SK-N-SH treated with all-trans-retinoic acid at 6 μM for 48 hours (cell line): ENCODE data around the gene SALL1.

ENCODE experiments used
- ATAC-seq: fragments of 200-7000 bp; cut with Tn5 transposase; 3 replicates; pipeline ENCODE4 v1.9.1; 2020; ENCODE audit warnings: mild to moderate bottlenecking, moderate library complexity
- ARNTL ChIP-seq: fragments of 450-650 bp; formaldehyde crosslinking; IDR thresholded peaks from 2 replicates; pipeline ENCODE4 v1.5.0; 2020; ENCODE audit warnings: low read depth, mild to moderate bottlenecking, moderate library complexity, borderline replicate concordance
- BACH2 ChIP-seq: fragments of 250-450 bp; sonication (Bioruptor Pico); IDR thresholded peaks from 2 replicates; pipeline ENCODE4 v1.9.0; 2021; ENCODE audit warnings: mild to moderate bottlenecking, borderline replicate concordance
- CSDC2 ChIP-seq: fragments of 250-450 bp; sonication (Bioruptor Pico); IDR thresholded peaks from 2 replicates; pipeline ENCODE4 v1.5.0; 2020; ENCODE audit warnings: mild to moderate bottlenecking, moderate library complexity
- ESRRG ChIP-seq: fragments of 250-450 bp; sonication (Bioruptor Pico); IDR thresholded peaks from 2 replicates; pipeline ENCODE4 v1.6.1; 2021; ENCODE audit warnings: mild to moderate bottlenecking
- GLIS3 ChIP-seq: fragments of 250-450 bp; sonication (Bioruptor Pico); IDR thresholded peaks from 2 replicates; pipeline ENCODE4 v1.5.0; 2020; ENCODE audit warnings: mild to moderate bottlenecking, moderate library complexity
- ISL1 ChIP-seq: fragments of 250-450 bp; sonication (Bioruptor Pico); IDR thresholded peaks from 2 replicates; pipeline ENCODE4 v2.1.2; 2022; ENCODE audit warnings: mild to moderate bottlenecking, moderate library complexity
- OSR1 ChIP-seq: fragments of 250-450 bp; sonication (Bioruptor Pico); IDR thresholded peaks from 2 replicates; pipeline ENCODE4 v1.8.0; 2022; ENCODE audit warnings: moderate library complexity, mild to moderate bottlenecking, inconsistent platforms
- PPARA ChIP-seq: fragments of 250-450 bp; sonication (Bioruptor Pico); IDR thresholded peaks from 2 replicates; pipeline ENCODE4 v1.5.0; 2020; ENCODE audit warnings: mild to moderate bottlenecking, borderline replicate concordance
- RARB ChIP-seq: fragments of 250-450 bp; sonication (Bioruptor Pico); IDR thresholded peaks from 2 replicates; pipeline ENCODE4 v1.8.0; 2021; ENCODE audit warnings: mild to moderate bottlenecking, moderate library complexity
- SNAI2 ChIP-seq: fragments of 250-450 bp; sonication (Bioruptor Pico); IDR thresholded peaks from 2 replicates; pipeline ENCODE4 v1.5.0; 2020; ENCODE audit warnings: mild to moderate bottlenecking, moderate library complexity
- TCF4 ChIP-seq: fragments of 250-450 bp; sonication (Bioruptor Pico); IDR thresholded peaks from 2 replicates; pipeline ENCODE4 v1.8.0; 2021; ENCODE audit warnings: mild to moderate bottlenecking, moderate library complexity, borderline replicate concordance
- TOX ChIP-seq: fragments of 250-450 bp; sonication (Bioruptor Pico); IDR thresholded peaks from 2 replicates; pipeline ENCODE4 v1.8.0; 2021; ENCODE audit warnings: mild to moderate bottlenecking, moderate library complexity, borderline replicate concordance
- ZC3H10 ChIP-seq: fragments of 250-450 bp; sonication (Bioruptor Pico); IDR thresholded peaks from 2 replicates; pipeline ENCODE4 v1.5.1; 2021; ENCODE audit warnings: mild to moderate bottlenecking, moderate library complexity
- ZFP3 ChIP-seq: fragments of 250-450 bp; sonication (Bioruptor Pico); IDR thresholded peaks from 2 replicates; pipeline ENCODE4 v1.5.0; 2020; ENCODE audit warnings: mild to moderate bottlenecking, moderate library complexity
- ZFP30 ChIP-seq: fragments of 450-650 bp; formaldehyde crosslinking; IDR thresholded peaks from 2 replicates; pipeline ENCODE4 v1.5.0; 2022; ENCODE audit warnings: mild to moderate bottlenecking, moderate library complexity
- ZNF565 ChIP-seq: fragments of 450-650 bp; formaldehyde crosslinking; conservative IDR thresholded peaks from 2 replicates; pipeline ENCODE4 v1.5.0; 2020; ENCODE audit warnings: low read depth, mild to moderate bottlenecking, moderate library complexity
- ZNF70 ChIP-seq: fragments of 450-650 bp; formaldehyde crosslinking; IDR thresholded peaks from 2 replicates; pipeline ENCODE4 v1.5.0; 2020; ENCODE audit warnings: mild to moderate bottlenecking, moderate library complexity
- ZNF8 ChIP-seq: fragments of 450-650 bp; formaldehyde crosslinking; IDR thresholded peaks from 2 replicates; pipeline ENCODE4 v1.5.0; 2020; ENCODE audit warnings: mild to moderate bottlenecking, moderate library complexity
- TF ChIP-seq, protein P1 (sequence below): fragments of 250-450 bp; sonication (Bioruptor Pico); IDR thresholded peaks from 2 replicates; pipeline ENCODE4 v1.5.1; 2021; ENCODE audit warnings: mild to moderate bottlenecking, moderate library complexity
- TF ChIP-seq, protein P2 (sequence below): fragments of 250-450 bp; sonication (Bioruptor Pico); IDR thresholded peaks from 2 replicates; pipeline ENCODE4 v1.5.0; 2020; ENCODE audit warnings: mild to moderate bottlenecking, moderate library complexity
- TF ChIP-seq, protein P3 (sequence below): fragments of 250-450 bp; sonication (Bioruptor Pico); IDR thresholded peaks from 2 replicates; pipeline ENCODE4 v1.8.0; 2020; ENCODE audit warnings: mild to moderate bottlenecking, moderate library complexity, borderline replicate concordance
- TF ChIP-seq, protein P4 (sequence below): fragments of 250-450 bp; sonication (Bioruptor Pico); IDR thresholded peaks from 2 replicates; pipeline ENCODE4 v1.5.1; 2020; ENCODE audit warnings: low read depth, mild to moderate bottlenecking, moderate library complexity
- TF ChIP-seq, protein P5 (sequence below): fragments of 250-450 bp; sonication (Bioruptor Pico); IDR thresholded peaks from 2 replicates; pipeline ENCODE4 v1.8.0; 2021; ENCODE audit warnings: low read depth, mild to moderate bottlenecking, moderate library complexity, borderline replicate concordance

SALL1 gene

DNA sequence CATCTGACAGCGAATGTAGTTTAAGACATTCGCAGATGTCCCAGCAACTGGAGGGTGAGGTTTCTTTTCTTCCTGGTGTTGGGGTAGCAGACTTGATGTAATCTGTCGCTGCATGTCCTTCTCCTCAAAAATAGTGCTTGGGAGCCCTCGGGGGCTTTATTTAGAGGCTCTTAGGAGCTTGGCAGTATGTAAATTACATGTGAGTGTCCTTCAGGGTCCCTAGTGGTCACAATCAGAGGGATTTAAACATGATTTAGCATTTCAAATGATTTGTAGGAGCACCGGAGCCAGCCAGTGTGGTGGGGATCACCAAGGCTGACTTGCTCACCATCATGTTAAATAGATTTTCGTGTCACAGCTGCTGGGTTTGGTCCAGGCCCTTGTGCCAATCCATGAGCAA, 8.8 kb upstream of the SALL1 start:
- no peak for ATAC-seq
- TF ChIP-seq ZC3H10, result no peak
- TF ChIP-seq ZFP3, result no peak
- no peak for TF ChIP-seq TCF4 (CRISPR knock-in tag)
- TF ChIP-seq ZNF565 (CRISPR knock-in tag), result no peak
- no peak for TF ChIP-seq GLIS3 (CRISPR knock-in tag)
- TF ChIP-seq ESRRG, result no peak
- TF ChIP-seq ZFP30 (CRISPR knock-in tag), result no peak
- TF ChIP-seq CSDC2, result no peak
- TF ChIP-seq, protein P1, sequence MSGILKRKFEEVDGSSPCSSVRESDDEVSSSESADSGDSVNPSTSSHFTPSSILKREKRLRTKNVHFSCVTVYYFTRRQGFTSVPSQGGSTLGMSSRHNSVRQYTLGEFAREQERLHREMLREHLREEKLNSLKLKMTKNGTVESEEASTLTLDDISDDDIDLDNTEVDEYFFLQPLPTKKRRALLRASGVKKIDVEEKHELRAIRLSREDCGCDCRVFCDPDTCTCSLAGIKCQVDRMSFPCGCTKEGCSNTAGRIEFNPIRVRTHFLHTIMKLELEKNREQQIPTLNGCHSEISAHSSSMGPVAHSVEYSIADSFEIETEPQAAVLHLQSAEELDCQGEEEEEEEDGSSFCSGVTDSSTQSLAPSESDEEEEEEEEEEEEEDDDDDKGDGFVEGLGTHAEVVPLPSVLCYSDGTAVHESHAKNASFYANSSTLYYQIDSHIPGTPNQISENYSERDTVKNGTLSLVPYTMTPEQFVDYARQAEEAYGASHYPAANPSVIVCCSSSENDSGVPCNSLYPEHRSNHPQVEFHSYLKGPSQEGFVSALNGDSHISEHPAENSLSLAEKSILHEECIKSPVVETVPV (CRISPR knock-in tag), result no peak
- TF ChIP-seq ARNTL (CRISPR knock-in tag), result no peak
- no peak for TF ChIP-seq BACH2 (CRISPR knock-in tag)
- TF ChIP-seq RARB (CRISPR knock-in tag), result no peak
- TF ChIP-seq ZNF70 (CRISPR knock-in tag), result no peak
- TF ChIP-seq ISL1 (CRISPR knock-in tag), result no peak
- no peak for TF ChIP-seq OSR1
- TF ChIP-seq, protein P2, sequence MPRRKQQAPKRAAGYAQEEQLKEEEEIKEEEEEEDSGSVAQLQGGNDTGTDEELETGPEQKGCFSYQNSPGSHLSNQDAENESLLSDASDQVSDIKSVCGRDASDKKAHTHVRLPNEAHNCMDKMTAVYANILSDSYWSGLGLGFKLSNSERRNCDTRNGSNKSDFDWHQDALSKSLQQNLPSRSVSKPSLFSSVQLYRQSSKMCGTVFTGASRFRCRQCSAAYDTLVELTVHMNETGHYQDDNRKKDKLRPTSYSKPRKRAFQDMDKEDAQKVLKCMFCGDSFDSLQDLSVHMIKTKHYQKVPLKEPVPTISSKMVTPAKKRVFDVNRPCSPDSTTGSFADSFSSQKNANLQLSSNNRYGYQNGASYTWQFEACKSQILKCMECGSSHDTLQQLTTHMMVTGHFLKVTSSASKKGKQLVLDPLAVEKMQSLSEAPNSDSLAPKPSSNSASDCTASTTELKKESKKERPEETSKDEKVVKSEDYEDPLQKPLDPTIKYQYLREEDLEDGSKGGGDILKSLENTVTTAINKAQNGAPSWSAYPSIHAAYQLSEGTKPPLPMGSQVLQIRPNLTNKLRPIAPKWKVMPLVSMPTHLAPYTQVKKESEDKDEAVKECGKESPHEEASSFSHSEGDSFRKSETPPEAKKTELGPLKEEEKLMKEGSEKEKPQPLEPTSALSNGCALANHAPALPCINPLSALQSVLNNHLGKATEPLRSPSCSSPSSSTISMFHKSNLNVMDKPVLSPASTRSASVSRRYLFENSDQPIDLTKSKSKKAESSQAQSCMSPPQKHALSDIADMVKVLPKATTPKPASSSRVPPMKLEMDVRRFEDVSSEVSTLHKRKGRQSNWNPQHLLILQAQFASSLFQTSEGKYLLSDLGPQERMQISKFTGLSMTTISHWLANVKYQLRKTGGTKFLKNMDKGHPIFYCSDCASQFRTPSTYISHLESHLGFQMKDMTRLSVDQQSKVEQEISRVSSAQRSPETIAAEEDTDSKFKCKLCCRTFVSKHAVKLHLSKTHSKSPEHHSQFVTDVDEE (CRISPR knock-in tag), result no peak
- no peak for TF ChIP-seq ZNF8
- TF ChIP-seq, protein P3, sequence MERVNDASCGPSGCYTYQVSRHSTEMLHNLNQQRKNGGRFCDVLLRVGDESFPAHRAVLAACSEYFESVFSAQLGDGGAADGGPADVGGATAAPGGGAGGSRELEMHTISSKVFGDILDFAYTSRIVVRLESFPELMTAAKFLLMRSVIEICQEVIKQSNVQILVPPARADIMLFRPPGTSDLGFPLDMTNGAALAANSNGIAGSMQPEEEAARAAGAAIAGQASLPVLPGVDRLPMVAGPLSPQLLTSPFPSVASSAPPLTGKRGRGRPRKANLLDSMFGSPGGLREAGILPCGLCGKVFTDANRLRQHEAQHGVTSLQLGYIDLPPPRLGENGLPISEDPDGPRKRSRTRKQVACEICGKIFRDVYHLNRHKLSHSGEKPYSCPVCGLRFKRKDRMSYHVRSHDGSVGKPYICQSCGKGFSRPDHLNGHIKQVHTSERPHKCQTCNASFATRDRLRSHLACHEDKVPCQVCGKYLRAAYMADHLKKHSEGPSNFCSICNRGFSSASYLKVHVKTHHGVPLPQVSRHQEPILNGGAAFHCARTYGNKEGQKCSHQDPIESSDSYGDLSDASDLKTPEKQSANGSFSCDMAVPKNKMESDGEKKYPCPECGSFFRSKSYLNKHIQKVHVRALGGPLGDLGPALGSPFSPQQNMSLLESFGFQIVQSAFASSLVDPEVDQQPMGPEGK, result no peak
- no peak for TF ChIP-seq TOX (CRISPR knock-in tag)

DNA sequence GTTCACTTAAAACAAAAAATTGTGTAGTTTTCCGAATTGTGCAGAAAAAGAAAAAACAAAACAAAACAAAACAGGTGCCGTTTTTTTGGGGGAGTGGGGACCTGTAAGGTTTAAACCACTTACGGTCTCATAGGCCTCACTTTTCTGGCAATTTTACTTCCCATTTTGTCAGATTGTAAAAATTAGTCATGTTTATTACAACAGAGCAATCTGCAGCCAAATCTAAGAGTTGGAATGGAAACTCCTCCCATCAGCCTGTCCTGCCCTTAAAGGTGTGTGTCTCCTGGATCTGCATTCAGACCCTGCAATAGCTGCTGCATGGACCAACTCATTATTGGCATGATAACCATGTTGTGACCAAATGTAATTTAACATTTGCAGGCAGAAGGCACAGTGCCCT, 8.2 kb upstream of the SALL1 start:
- no peak for TF ChIP-seq ZNF70 (CRISPR knock-in tag)
- TF ChIP-seq, protein P4, sequence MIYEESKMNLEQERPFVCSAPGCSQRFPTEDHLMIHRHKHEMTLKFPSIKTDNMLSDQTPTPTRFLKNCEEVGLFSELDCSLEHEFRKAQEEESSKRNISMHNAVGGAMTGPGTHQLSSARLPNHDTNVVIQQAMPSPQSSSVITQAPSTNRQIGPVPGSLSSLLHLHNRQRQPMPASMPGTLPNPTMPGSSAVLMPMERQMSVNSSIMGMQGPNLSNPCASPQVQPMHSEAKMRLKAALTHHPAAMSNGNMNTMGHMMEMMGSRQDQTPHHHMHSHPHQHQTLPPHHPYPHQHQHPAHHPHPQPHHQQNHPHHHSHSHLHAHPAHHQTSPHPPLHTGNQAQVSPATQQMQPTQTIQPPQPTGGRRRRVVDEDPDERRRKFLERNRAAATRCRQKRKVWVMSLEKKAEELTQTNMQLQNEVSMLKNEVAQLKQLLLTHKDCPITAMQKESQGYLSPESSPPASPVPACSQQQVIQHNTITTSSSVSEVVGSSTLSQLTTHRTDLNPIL (CRISPR knock-in tag), result no peak
- TF ChIP-seq, protein P3, result no peak
- no peak for ATAC-seq

DNA sequence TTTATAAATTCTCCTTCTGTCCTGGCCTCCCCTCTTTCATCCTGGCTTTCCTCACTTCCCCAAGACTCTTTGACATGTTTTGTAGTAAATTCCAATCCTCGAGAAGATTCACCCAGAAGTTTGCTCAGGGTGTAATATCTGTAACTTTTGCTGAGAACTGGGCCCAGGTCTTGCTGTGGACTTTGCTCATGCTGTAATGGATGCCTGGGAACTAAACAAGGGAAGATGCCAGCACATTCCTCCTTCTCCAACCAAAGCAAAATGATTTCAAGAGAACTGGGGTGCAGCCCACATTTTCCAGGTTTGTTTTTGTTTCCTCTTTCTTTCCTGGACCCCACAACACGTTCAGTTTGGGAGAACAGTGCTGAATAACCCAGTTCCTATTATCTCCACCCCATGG, 6.6 kb upstream of the SALL1 start:
- TF ChIP-seq OSR1 (no peak), TOX (CRISPR knock-in tag) (no peak), CSDC2 (no peak), PPARA (CRISPR knock-in tag) (no peak), ISL1 (CRISPR knock-in tag) (no peak), ZFP30 (CRISPR knock-in tag) (no peak), TCF4 (CRISPR knock-in tag) (no peak), SNAI2 (CRISPR knock-in tag) (no peak), ZNF565 (CRISPR knock-in tag) (no peak), BACH2 (CRISPR knock-in tag) (no peak), ZC3H10 (no peak), ARNTL (CRISPR knock-in tag) (no peak), ZNF8 (no peak), ZNF70 (CRISPR knock-in tag) (no peak)
- TF ChIP-seq, protein P4 (CRISPR knock-in tag), result no peak
- TF ChIP-seq, protein P1 (CRISPR knock-in tag), result no peak
- TF ChIP-seq, protein P5, sequence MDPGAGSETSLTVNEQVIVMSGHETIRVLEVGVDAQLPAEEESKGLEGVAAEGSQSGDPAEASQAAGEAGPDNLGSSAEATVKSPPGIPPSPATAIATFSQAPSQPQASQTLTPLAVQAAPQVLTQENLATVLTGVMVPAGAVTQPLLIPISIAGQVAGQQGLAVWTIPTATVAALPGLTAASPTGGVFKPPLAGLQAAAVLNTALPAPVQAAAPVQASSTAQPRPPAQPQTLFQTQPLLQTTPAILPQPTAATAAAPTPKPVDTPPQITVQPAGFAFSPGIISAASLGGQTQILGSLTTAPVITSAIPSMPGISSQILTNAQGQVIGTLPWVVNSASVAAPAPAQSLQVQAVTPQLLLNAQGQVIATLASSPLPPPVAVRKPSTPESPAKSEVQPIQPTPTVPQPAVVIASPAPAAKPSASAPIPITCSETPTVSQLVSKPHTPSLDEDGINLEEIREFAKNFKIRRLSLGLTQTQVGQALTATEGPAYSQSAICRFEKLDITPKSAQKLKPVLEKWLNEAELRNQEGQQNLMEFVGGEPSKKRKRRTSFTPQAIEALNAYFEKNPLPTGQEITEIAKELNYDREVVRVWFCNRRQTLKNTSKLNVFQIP (CRISPR knock-in tag), result no peak
- no peak for ATAC-seq
